Measurements from ENCODE around the gene SPAG8.

The SPAG8 gene

DNA sequence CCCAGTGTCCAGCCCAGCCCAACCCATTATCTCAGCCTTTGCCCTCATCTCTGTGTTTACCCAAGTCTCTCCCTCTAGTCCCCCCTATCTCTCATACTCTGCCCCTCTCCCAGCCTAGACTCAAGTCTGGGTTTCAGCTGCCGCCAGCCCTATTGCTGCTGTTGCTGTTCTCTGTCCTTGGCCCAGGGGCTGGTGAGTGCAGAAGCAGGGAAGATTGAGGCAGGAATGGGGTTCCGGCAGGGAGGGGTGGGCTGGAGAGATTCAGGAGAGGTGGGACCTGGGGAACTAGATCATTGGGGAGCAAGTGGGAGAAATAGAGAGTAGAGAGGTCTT, 17.7 kb upstream of the SPAG8 start:
- TF ChIP-seq POLR2A (IDR thresholded peaks at IDR 0.05; ENCODE audit: low read depth, low read length), result no peak
- DNase-seq (ENCODE audit: insufficient read length, low spot score) (no peak), FAIRE-seq (no peak)

DNA sequence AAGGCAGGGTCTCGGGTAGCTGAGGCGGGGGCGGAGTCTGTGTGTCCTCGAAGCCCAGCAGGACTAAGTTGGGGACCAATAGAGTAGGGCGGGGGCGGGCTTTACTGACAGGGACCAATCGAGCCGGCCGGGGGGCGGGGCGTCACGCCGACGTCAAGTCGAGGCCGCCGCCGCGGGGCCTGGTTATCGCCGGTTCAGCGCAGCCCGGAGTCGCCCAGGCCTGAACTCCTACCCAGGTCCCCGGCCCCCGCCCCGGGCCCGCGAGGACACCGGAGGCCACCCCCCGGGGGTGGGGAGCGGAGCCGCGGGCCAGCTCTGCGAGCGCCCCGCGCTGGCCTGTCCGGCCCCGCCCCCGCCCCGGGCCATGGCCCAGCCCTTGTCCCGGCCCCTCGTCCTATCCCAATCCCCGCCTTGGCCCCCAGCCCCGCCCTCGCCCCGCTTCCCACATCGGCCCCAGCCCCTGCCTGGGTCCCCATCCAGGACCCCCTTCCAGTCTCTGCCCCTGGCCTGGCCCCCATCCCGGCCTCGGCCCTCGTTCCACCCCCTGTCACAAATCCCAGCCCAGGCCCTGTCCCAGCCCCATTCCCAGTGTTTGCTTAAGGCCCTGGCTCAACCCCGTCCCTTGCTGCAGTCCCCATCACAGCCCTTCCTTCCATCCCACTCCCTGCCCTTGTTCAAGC, 17.2 kb upstream of the SPAG8 start, which contains the start of gene TMEM8B:
Gene TMEM8B, plus strand, starts transcription at position 145 of the 680 bp plus-strand sequence. Its CDS starts 220 bp downstream, at position 365.
- no peak for TF ChIP-seq POLR2A (IDR thresholded peaks at IDR 0.05; ENCODE audit: low read depth, low read length)
- FAIRE-seq, result no peak
- DNase-seq (ENCODE audit: insufficient read length, low spot score), result peak; percentile 82

DNA sequence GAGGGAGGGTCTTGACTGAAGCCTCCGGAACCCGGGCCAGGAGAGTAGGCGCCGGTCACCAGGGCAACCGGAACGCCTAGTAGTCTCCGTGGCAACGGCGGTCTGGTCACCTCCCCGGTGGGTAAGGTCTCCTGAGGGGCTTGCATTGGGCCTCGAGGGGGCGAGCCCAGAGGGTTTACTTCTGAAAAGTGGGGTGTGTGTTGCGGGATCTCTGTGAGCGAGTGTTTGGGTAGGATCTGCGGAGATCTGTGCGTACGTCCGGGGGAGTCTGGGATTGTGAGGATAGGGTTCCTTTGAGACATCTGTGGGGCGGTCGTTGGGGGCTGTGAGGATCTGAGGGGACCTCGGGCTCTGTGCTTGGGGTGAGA, 16.6 kb upstream of the SPAG8 start, which contains the start of gene FAM221B:
Gene FAM221B, minus strand, starts transcription at position 17 of the 368 bp plus-strand sequence. CDS start 2,571 bp downstream, outside the sequence.
- TF ChIP-seq POLR2A (IDR thresholded peaks at IDR 0.05; ENCODE audit: low read depth, low read length), result no peak
- no peak for DNase-seq (ENCODE audit: insufficient read length, low spot score)
- FAIRE-seq, result no peak

- no peak for TF ChIP-seq POLR2A (IDR thresholded peaks at IDR 0.05; ENCODE audit: low read depth, low read length)
- DNase-seq (ENCODE audit: insufficient read length, low spot score) (no peak), FAIRE-seq (no peak)
Observed at GRCh38 chr9:35827486-35827885, 15.4 kb upstream of the SPAG8 start.

DNA sequence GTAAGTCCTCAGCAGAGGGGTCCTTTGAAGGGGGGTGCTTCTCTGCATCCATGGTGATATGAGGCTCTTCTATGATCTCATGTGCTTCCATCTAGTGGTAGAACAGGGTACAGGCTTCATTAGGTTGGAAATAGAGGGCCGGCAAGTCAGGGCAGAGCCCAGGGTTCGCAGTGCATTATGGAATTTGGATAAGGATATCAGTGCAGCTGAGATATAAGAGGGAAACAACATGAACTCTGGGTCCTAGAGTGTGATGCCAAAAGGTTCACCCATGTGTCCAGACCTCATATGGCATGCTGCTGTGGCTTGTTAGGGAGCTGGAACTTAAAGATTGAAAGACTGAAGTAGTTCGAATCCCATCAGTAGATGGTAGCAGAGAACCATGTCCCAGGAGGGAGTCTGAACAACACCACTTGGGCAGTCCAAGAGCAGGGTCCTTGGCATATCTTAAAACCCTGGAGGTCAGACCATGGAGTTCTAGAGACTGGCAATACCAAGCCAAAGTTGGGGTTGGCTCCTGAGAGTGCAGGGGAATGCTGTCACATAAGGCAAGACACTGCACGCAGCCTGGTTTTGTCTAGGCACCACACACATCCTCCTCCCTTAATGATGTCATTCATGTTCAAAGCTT, 14.1 kb upstream of the SPAG8 start:
- no peak for DNase-seq (ENCODE audit: insufficient read length, low spot score)
- TF ChIP-seq POLR2A (IDR thresholded peaks at IDR 0.05; ENCODE audit: low read depth, low read length), result no peak
- FAIRE-seq, result no peak

- TF ChIP-seq POLR2A (IDR thresholded peaks at IDR 0.05; ENCODE audit: low read depth, low read length), result no peak
- FAIRE-seq (no peak), DNase-seq (ENCODE audit: insufficient read length, low spot score) (no peak)
Observed at GRCh38 chr9:35822926-35823325, 10.9 kb upstream of the SPAG8 start.

- DNase-seq (ENCODE audit: insufficient read length, low spot score) (no peak), FAIRE-seq (peak; percentile 38)
- no peak for TF ChIP-seq POLR2A (IDR thresholded peaks at IDR 0.05; ENCODE audit: low read depth, low read length)
Observed at GRCh38 chr9:35820076-35820475, 8.0 kb upstream of the SPAG8 start.

DNA sequence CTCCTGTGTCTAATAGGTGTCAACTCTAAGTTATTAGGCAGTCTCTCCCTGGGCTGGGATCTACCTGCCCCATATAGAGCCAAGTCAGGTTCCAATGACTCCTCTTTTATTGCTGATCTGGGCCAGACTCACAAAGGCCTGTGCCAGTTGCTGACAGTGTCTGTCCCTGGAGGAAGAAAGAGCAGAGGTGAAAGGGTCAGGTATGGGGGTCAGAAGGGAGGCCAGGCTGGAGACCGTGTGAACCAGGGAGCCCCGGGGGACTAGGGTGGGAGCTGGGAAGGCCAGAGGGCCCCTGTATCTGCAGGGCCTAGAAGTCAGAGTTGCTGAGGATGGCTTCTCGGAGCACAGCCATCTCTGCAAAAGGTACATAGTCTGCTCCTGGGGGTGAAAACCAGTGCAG, 6.3 kb upstream of the SPAG8 start:
- FAIRE-seq, result no peak
- no peak for TF ChIP-seq POLR2A (IDR thresholded peaks at IDR 0.05; ENCODE audit: low read depth, low read length)
- DNase-seq (ENCODE audit: insufficient read length, low spot score), result no peak

GRCh38 chr9:35816708-35817107, 4.6 kb upstream of the SPAG8 start:
- no peak for FAIRE-seq
- no peak for DNase-seq (ENCODE audit: insufficient read length, low spot score)

DNA sequence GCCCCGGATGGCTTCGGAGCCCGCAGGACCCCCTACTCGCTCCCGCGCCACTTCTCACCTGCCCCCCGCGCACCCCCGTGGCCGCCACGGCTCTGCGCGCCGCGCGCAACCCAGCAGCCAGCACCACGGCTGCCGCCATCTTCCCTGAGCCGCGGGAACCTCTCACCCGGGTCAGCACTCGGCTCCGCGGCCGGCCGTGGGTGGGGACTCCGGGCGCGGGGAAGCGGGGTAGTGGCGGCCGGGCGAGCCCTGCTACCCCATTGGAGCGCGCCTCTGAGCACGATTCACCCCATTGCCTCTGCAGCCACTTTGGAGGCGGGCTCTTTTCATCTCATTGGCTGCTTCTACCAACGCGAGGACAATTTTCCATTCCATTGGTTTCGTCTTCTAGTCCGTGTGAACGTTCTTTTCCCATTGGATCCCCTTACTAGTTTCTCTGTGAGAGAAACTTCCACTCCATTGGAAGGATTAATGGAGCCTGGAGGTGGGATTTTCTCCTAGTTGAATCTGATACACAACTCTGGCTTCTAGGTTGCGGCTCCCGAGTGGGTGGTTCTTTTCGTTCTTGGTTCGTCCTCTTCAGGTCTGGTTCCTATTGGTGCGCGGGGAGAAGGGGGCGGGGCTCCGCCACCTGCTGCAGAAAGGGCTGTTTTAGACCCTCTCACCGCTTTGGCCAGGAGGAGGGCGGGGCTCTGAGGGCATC, 2.9 kb upstream of the SPAG8 start, which contains the start of gene HINT2:
Gene HINT2, minus strand, starts transcription at position 202 of the 703 bp plus-strand sequence. Its CDS starts 63 bp downstream, at position 139.
- DNase-seq (ENCODE audit: insufficient read length, low spot score), result peak; percentile 74

More at GRCh38 chr9:35816708-35817107, 4.6 kb upstream of the SPAG8 start:
- no peak for TF ChIP-seq POLR2A (IDR thresholded peaks at IDR 0.05; ENCODE audit: low read depth, low read length)

DNA sequence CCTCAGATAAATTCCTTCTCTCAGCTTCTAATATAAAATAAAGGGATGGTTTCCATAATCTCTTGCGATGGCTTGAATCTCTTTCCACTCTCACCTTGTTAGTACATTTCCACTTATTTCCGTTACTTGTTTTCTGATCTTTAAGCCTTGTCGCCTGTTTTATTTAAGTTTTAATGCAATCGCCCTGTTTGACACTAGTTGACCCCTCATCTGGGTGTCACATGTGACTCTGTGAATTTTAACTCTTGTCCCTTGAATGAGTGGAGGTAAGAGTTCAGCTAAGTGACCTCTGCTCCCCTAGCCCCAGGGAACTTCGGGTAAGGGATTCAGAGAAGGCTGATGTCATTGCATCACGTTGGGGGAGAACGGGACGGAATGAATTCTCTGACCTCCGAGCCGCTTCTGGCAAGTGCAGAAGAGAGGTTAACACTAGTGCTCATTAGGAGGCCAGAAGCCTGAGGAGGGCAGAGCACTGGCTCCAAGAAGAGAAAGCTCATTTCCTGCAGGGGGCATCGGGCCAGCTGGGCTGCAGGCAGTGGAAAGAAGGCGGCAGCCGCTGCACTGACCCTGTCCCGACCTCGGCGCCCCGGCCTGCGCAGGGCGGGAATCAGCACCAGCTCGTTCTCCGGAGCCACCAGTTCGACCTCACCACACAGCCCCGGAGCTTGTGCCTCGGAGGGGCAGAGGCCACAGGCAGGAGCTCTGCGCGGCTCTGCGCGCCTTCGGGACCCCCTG, 2.2 kb upstream of the SPAG8 start:
- DNase-seq (ENCODE audit: insufficient read length, low spot score) (no peak), FAIRE-seq (no peak)
- no peak for TF ChIP-seq POLR2A (IDR thresholded peaks at IDR 0.05; ENCODE audit: low read depth, low read length)

More for the DNA sequence above, 2.9 kb upstream of the SPAG8 start, which contains the start of gene HINT2:
- TF ChIP-seq POLR2A (IDR thresholded peaks at IDR 0.05; ENCODE audit: low read depth, low read length), result peak; percentile 71
- FAIRE-seq, result peak; percentile 64

DNA sequence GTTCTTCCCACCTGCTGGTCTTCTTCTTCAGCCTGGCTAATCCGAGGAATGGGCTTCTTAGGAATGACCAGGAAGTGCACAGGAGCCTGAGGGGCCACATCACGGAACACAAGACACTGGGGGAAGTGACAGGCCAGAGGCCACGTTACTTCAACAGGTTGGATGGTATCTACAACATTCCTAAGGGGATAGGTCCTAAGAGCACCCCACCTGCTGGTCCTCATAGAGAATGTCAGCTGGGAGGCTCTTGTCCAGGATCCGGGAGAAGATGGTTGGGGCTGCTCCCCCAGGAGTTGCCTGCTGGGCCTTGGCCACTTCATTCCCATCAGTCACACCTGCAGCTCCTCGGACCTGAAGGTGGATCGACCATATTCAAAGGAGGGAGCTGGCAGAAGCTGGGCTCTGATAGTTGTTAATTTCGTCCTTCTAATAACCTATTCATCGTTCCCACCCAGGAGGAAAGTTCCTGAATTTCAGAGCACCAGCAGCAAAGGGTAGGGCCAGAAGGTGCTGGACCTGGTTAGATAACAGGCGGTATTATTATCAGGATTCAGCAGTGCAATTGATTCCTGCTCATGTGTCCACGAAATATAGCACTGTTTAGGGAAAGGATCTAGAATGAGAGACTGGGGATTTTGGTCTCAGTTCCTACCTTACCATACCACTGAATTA, 1.5 kb upstream of the SPAG8 start:
- DNase-seq (ENCODE audit: insufficient read length, low spot score), result no peak
- no peak for TF ChIP-seq POLR2A (IDR thresholded peaks at IDR 0.05; ENCODE audit: low read depth, low read length)
- FAIRE-seq, result no peak

DNA sequence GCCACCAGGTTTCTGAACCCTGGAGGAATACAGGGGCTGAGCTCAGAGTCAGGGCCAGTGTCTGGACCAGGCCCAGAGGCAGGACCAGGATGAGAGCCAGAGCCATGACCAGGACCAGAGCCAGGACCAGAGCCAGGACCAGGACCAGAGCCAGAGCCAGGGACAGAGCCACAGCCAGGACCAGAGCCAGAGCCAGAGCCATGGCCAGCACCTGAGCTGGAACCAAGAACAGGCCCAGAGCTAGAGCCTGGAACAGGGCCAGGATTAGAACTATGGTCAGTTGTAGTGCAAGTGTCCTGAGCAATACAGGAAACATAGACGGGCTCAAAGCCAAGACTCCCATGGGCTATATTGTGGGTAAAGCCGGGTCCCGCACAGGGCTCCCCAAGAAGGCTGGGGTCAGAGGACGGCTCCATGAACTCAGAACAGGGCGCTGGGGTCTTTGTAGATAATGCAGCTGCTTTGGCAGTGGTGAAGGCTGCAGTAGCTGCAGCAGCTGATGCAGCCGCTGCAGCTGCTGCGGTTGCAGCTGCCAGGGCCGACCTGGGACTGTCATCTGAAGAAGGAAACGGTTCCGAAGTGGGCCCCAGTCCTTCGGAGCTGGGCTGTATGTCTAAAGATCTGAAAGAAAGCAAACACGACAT, 559 bp downstream of the SPAG8 start:
- DNase-seq (ENCODE audit: insufficient read length, low spot score) (no peak), FAIRE-seq (no peak)
- no peak for TF ChIP-seq POLR2A (IDR thresholded peaks at IDR 0.05; ENCODE audit: low read depth, low read length)
